Naive B cell (primary cell): ENCODE results near the gene RANGAP1. TPM values are rescaled to one million over a fixed set of nuclear protein-coding genes. Genes with fewer than 3 reads are reported as not detected.

Experiments used
- ATAC-seq, 2 donors: fragments of 150-1000 bp; cut with Tn5 transposase; 2 replicates each; pipeline ENCODE4 v1.10.0; 2021; ENCODE audit warnings: low read depth in 2 of 2, mild to moderate bottlenecking in 2 of 2, moderate library complexity in 2 of 2
- DNase-seq: peaks from one replicate; pipeline ENCODE4 v3.0.0; 2022
- H3K27ac Mint-ChIP-seq, 6 donors: one replicate each; pipeline ENCODE4 v1.8.0; 2020 to 2022; ENCODE audit warnings: mild to moderate bottlenecking in 6 of 6, mixed read lengths in 6 of 6, moderate library complexity in 5 of 6, inconsistent platforms in 2 of 6
- H3K27me3 Mint-ChIP-seq, 3 donors: one replicate each; pipeline ENCODE4 v1.8.0; 2021 to 2022; ENCODE audit warnings: mixed read lengths in 3 of 3, mild to moderate bottlenecking in 1 of 3
- H3K36me3 Mint-ChIP-seq, 2 donors: one replicate each; pipeline ENCODE4 v1.8.0; 2020 to 2022; ENCODE audit warnings: mixed read lengths in 2 of 2, inconsistent platforms in 1 of 2, mild to moderate bottlenecking in 1 of 2
- H3K4me1 Mint-ChIP-seq, 3 donors: one replicate each; pipeline ENCODE4 v1.8.0; 2020 to 2022; ENCODE audit warnings: mixed read lengths in 3 of 3, inconsistent platforms in 1 of 3, mild to moderate bottlenecking in 1 of 3, moderate library complexity in 1 of 3
- H3K4me3 Mint-ChIP-seq, 8 donors: one replicate each; pipeline ENCODE4 v1.8.0; 2020 to 2022; ENCODE audit warnings: mild to moderate bottlenecking in 8 of 8, mixed read lengths in 8 of 8, moderate library complexity in 8 of 8, inconsistent platforms in 2 of 8
- H3K9me3 Mint-ChIP-seq, 7 donors: one replicate each; pipeline ENCODE4 v1.8.0; 2020 to 2022; ENCODE audit warnings: mixed read lengths in 7 of 7, mild to moderate bottlenecking in 5 of 7, inconsistent platforms in 2 of 7, moderate library complexity in 1 of 7
- polyA plus RNA-seq, 6 donors: library from polyadenylated mRNA; unstranded; fragments of 300-500 nt; fragmentation: Illumina TruSeq; gene quantifications; one replicate each; pipeline ENCODE4 v1.2.3, GENCODE V29; 2021; ENCODE audit warnings: low read depth in 6 of 6

RANGAP1 gene
- polyA plus RNA-seq, 6 donors from 2014 or later: 4.2 to 20.8 (median 11.8) TPM

GRCh38 chr22:41245917-41246499 is 40.0 kb downstream of the RANGAP1 start:
- no peak for DNase-seq
- no peaks in the 10 kb centered on the region for H3K27me3 Mint-ChIP-seq
- H3K27ac Mint-ChIP-seq: peak overlapping the region in 1 of 6 donors; percentile 82
- no peaks in the 10 kb centered on the region for H3K4me1 Mint-ChIP-seq
- no peak for ATAC-seq
- H3K36me3 Mint-ChIP-seq: peaks cover 0 to 11% of the 10 kb centered on the region in 2 donors
- H3K4me3 Mint-ChIP-seq: no peak overlapping the region
- peaks cover 0 to 2% (median 0%) of the 10 kb centered on the region in 7 donors for H3K9me3 Mint-ChIP-seq

- H3K36me3 Mint-ChIP-seq: no peaks in the 10 kb centered on the region
- H3K27ac Mint-ChIP-seq: peak overlapping the region in 2 of 6 donors; percentile 7 to 18
- peak overlapping the region in 1 of 8 donors; percentile 25 for H3K4me3 Mint-ChIP-seq
- H3K4me1 Mint-ChIP-seq: peaks cover 0 to 6% (median 4%) of the 10 kb centered on the region in 3 donors
- DNase-seq: no peak
- H3K27me3 Mint-ChIP-seq: no peaks in the 10 kb centered on the region
- H3K9me3 Mint-ChIP-seq: peaks cover 0 to 2% (median 0%) of the 10 kb centered on the region in 7 donors
- ATAC-seq: no peak
These were observed 42.6 kb downstream of the RANGAP1 start for GRCh38 chr22:41243361-41243760.

GRCh38 chr22:41242396-41243117 is 43.4 kb downstream of the RANGAP1 start:
- peak overlapping the region in 1 of 6 donors; percentile 33 for H3K27ac Mint-ChIP-seq
- no peaks in the 10 kb centered on the region for H3K36me3 Mint-ChIP-seq
- DNase-seq (no peak), ATAC-seq (no peak)
- H3K4me3 Mint-ChIP-seq: no peak overlapping the region
- H3K27me3 Mint-ChIP-seq: no peaks in the 10 kb centered on the region
- peaks cover 0 to 2% (median 0%) of the 10 kb centered on the region in 7 donors for H3K9me3 Mint-ChIP-seq
- peaks cover 0 to 6% (median 4%) of the 10 kb centered on the region in 3 donors for H3K4me1 Mint-ChIP-seq

- Mint-ChIP-seq H3K4me3 (no peak overlapping the region), H3K9me3 (peaks cover 0 to 2% (median 0%) of the 10 kb centered on the region in 7 donors), H3K27ac (no peak overlapping the region), H3K4me1 (peaks cover 0 to 9% (median 6%) of the 10 kb centered on the region in 3 donors), H3K27me3 (no peaks in the 10 kb centered on the region), H3K36me3 (no peaks in the 10 kb centered on the region)
- no peak for ATAC-seq
- DNase-seq: no peak
These were observed 44.8 kb downstream of the RANGAP1 start for GRCh38 chr22:41241133-41241676.

GRCh38 chr22:41240377-41241132 is 45.4 kb downstream of the RANGAP1 start, which contains the start of gene CHADL:
Gene CHADL, minus strand, starts transcription at chr22:41240931. Its CDS starts 50 bp downstream, at chr22:41240881.
- no peak for DNase-seq
- peak within 1 kb of the TSS in 3 of 6 donors; percentile 60 to 89 (median 82) for H3K27ac Mint-ChIP-seq
- no peak for ATAC-seq
- H3K4me3 Mint-ChIP-seq: peak within 1 kb of the TSS in 4 of 8 donors; percentile 33 to 78 (median 46)
- H3K36me3 Mint-ChIP-seq: no peaks in the 10 kb centered on the region
- H3K4me1 Mint-ChIP-seq: peaks cover 0 to 9% (median 6%) of the 10 kb centered on the region in 3 donors
- no peaks in the 10 kb centered on the region for H3K27me3 Mint-ChIP-seq
- H3K9me3 Mint-ChIP-seq: peaks cover 0 to 2% (median 0%) of the 10 kb centered on the region in 7 donors

GRCh38 chr22:41239443-41240128 is 46.4 kb downstream of the RANGAP1 start:
- Mint-ChIP-seq H3K9me3 (peaks cover 0 to 2% (median 0%) of the 10 kb centered on the region in 7 donors), H3K4me3 (peak overlapping the region in 4 of 8 donors; percentile 15 to 78 (median 64)), H3K27me3 (no peaks in the 10 kb centered on the region), H3K27ac (peak overlapping the region in 2 of 6 donors; percentile 60 to 67), H3K4me1 (peaks cover 0 to 9% (median 6%) of the 10 kb centered on the region in 3 donors), H3K36me3 (no peaks in the 10 kb centered on the region)
- DNase-seq (no peak), ATAC-seq (no peak)

- ATAC-seq (no peak), DNase-seq (no peak)
- H3K36me3 Mint-ChIP-seq: no peaks in the 10 kb centered on the region
- H3K27me3 Mint-ChIP-seq: no peaks in the 10 kb centered on the region
- H3K4me3 Mint-ChIP-seq: peak overlapping the region; percentile 47 to 84 (median 66)
- H3K9me3 Mint-ChIP-seq: peaks cover 0 to 2% (median 0%) of the 10 kb centered on the region in 7 donors
- H3K27ac Mint-ChIP-seq: peak overlapping the region in 1 of 6 donors; percentile 89
- peaks cover 0 to 9% (median 6%) of the 10 kb centered on the region in 3 donors for H3K4me1 Mint-ChIP-seq
These were observed 47.2 kb downstream of the RANGAP1 start for GRCh38 chr22:41238570-41239442.

GRCh38 chr22:41237707-41238569 is 48.0 kb downstream of the RANGAP1 start:
- peak; percentile 96 for ATAC-seq
- H3K4me1 Mint-ChIP-seq: peaks cover 2 to 9% (median 6%) of the 10 kb centered on the region in 3 donors

GRCh38 chr22:41237036-41237706 is 48.8 kb downstream of the RANGAP1 start:
- no peak for DNase-seq
- Mint-ChIP-seq H3K4me1 (peaks cover 2 to 9% (median 6%) of the 10 kb centered on the region in 3 donors), H3K27me3 (no peaks in the 10 kb centered on the region), H3K36me3 (no peaks in the 10 kb centered on the region), H3K27ac (peak overlapping the region in 1 of 6 donors; percentile 45), H3K4me3 (peak overlapping the region; percentile 47 to 76 (median 66)), H3K9me3 (peaks cover 0 to 2% (median 0%) of the 10 kb centered on the region in 7 donors)
- ATAC-seq: no peak

More at GRCh38 chr22:41237707-41238569, 48.0 kb downstream of the RANGAP1 start:
- peak; percentile 80 for DNase-seq
- no peaks in the 10 kb centered on the region for H3K27me3 Mint-ChIP-seq
- H3K4me3 Mint-ChIP-seq: peak overlapping the region in 6 of 8 donors; percentile 47 to 76 (median 69)
- H3K9me3 Mint-ChIP-seq: peaks cover 0 to 2% (median 0%) of the 10 kb centered on the region in 7 donors
- H3K27ac Mint-ChIP-seq: peak overlapping the region in 1 of 6 donors; percentile 45
- no peaks in the 10 kb centered on the region for H3K36me3 Mint-ChIP-seq

GRCh38 chr22:41234815-41235695 is 50.9 kb downstream of the RANGAP1 start:
- Mint-ChIP-seq H3K27ac (no peak overlapping the region), H3K36me3 (peaks cover 0 to 4% of the 10 kb centered on the region in 2 donors), H3K27me3 (no peaks in the 10 kb centered on the region), H3K4me3 (peak overlapping the region in 1 of 8 donors; percentile 67), H3K4me1 (peaks cover 2 to 9% (median 6%) of the 10 kb centered on the region in 3 donors), H3K9me3 (no peaks in the 10 kb centered on the region)
- no peak for ATAC-seq
- DNase-seq: no peak
